GM19468 (cell line): ENCODE data around the gene CERS5.

Experiments
- ATAC-seq: cut with Tn5 transposase; IDR thresholded peaks from one replicate; pipeline ENCODE4 v1.9.1; 2021; ENCODE audit warnings: mild to moderate bottlenecking, moderate library complexity, moderate number of reproducible peaks; ENCODE audit not compliant: unreplicated experiment; ENCODE audit errors: extremely low read depth

The CERS5 gene

GRCh38 chr12:50082644-50083043, 84.5 kb downstream of the CERS5 start:
- no peak for ATAC-seq

GRCh38 chr12:50081096-50081808, 85.9 kb downstream of the CERS5 start:
- no peak for ATAC-seq

- no peak for ATAC-seq
Measured at GRCh38 chr12:50079771-50080170, 87.4 kb downstream of the CERS5 start.
